BLaER1 (cell line): ENCODE results near the gene KIF26B.
"Not testable (repeated sequence)": the region's sequence is repeated elsewhere in the genome, so short reads cannot be mapped to it uniquely, and the experiment has no call there.

Source experiments
- H3K27ac ChIP-seq: shearing (Covaris generic); formaldehyde crosslinking; 2 replicates; pipeline ENCODE4 v1.8.1; 2022
- H3K27me3 ChIP-seq: shearing (Covaris generic); formaldehyde crosslinking; 2 replicates; pipeline ENCODE4 v1.8.1; 2022
- H3K36me3 ChIP-seq: shearing (Covaris generic); formaldehyde crosslinking; 2 replicates; pipeline ENCODE4 v1.8.1; 2022
- H3K4me1 ChIP-seq: shearing (Covaris generic); formaldehyde crosslinking; 2 replicates; pipeline ENCODE4 v1.8.1; 2022
- H3K4me2 ChIP-seq: shearing (Covaris generic); formaldehyde crosslinking; 2 replicates; pipeline ENCODE4 v1.8.1; 2022
- H3K4me3 ChIP-seq: shearing (Covaris generic); formaldehyde crosslinking; 2 replicates; pipeline ENCODE4 v1.8.1; 2022
- H3K9ac ChIP-seq: shearing (Covaris generic); formaldehyde crosslinking; 2 replicates; pipeline ENCODE4 v1.8.1; 2022
- H3K9me3 ChIP-seq: shearing (Covaris generic); formaldehyde crosslinking; 2 replicates; pipeline ENCODE4 v1.8.1; 2022
- H4K20me1 ChIP-seq: shearing (Covaris generic); formaldehyde crosslinking; 2 replicates; pipeline ENCODE4 v1.8.1; 2022
- Cebpa-rat ChIP-seq: shearing (Covaris generic); IDR thresholded peaks from 2 replicates; pipeline ENCODE4 v1.8.1; 2022

Gene KIF26B

GRCh38 chr1:245337829-245338484, 183.2 kb downstream of the KIF26B start:
- Histone ChIP-seq H3K9me3 (no peaks in the 10 kb centered on the region), H3K9ac (no peak overlapping the region), H3K27me3 (no peaks in the 10 kb centered on the region), H3K36me3 (no peaks in the 10 kb centered on the region), H3K4me3 (no peak overlapping the region), H4K20me1 (no peaks in the 10 kb centered on the region), H3K4me2 (no peak overlapping the region), H3K4me1 (peaks cover 8% of the 10 kb centered on the region), H3K27ac (no peak overlapping the region)
- no peak for TF ChIP-seq Cebpa-rat

DNA sequence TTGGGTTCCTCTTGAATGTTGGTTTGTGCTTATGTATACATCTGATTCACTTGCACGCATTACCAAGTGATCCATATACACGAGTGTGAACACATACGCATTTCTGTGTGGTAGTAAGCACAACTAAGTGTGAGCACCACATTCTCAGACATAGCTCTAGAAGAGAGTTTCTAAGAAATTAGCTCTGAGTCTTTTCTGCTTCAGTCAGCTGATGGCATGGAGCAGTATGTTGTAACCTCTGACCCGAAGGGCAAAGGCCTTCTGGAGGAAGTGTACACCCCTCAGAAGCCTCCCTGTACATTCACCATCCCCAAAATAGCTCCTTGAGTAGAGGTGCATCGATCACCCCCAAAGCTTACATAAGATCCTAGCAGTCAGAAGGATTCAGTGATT, 183.7 kb downstream of the KIF26B start:
- peaks cover 8% of the 10 kb centered on the region for H3K4me1 ChIP-seq
- no peak overlapping the region for H3K4me3 ChIP-seq
- H3K27me3 ChIP-seq: no peaks in the 10 kb centered on the region
- no peak overlapping the region for H3K27ac ChIP-seq
- no peaks in the 10 kb centered on the region for H3K36me3 ChIP-seq
- H3K9ac ChIP-seq: no peak overlapping the region
- H3K9me3 ChIP-seq: no peaks in the 10 kb centered on the region
- H3K4me2 ChIP-seq: no peak overlapping the region
- H4K20me1 ChIP-seq: no peaks in the 10 kb centered on the region
- no peak for TF ChIP-seq Cebpa-rat

- Histone ChIP-seq H3K4me1 (peaks cover 8% of the 10 kb centered on the region), H3K9me3 (no peaks in the 10 kb centered on the region), H3K27ac (no peak overlapping the region), H3K9ac (no peak overlapping the region), H3K4me3 (no peak overlapping the region), H3K27me3 (no peaks in the 10 kb centered on the region), H3K4me2 (no peak overlapping the region), H4K20me1 (no peaks in the 10 kb centered on the region), H3K36me3 (no peaks in the 10 kb centered on the region)
- no peak for TF ChIP-seq Cebpa-rat
These were observed 187.0 kb downstream of the KIF26B start for GRCh38 chr1:245341743-245342142.

DNA sequence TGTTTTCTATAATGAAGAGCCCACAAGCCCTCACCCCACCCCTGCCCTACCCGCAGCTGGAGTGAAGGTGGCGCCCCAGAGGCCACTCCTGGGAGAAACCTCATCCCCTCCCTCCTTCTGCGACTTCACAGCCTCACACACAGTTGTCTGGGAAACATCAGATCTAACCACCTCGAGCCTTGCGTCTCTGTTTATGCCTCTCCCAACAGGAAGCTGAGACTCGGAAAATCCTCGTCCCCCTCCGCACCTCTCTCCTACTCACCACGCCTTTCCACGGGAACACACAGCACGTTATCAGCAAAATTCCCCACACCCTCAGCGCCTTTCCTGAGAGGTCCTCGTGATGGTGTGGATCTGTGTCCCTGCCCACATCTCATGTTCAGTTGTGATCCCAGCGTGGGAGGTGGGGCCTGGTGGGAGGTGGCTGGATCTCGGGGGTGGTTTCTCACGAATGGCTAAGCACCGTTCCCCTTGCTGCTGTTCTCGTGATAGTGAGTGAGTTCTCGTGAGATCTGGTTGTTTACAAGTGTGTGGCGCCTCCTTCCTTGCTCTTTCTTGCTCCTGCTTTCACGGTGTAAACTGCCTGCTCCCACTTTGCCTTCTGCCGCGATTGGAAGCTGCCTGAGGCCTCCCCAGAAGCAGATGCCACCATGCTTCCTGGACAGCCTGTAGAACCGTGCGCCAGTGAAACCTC, 190.6 kb downstream of the KIF26B start:
- Histone ChIP-seq H4K20me1 (no peaks in the 10 kb centered on the region), H3K27me3 (no peaks in the 10 kb centered on the region), H3K9me3 (no peaks in the 10 kb centered on the region), H3K36me3 (no peaks in the 10 kb centered on the region), H3K4me1 (no peaks in the 10 kb centered on the region), H3K9ac (no peak overlapping the region), H3K4me2 (no peak overlapping the region), H3K27ac (no peak overlapping the region), H3K4me3 (no peak overlapping the region)
- no peak for TF ChIP-seq Cebpa-rat

GRCh38 chr1:245348626-245349025, 193.8 kb downstream of the KIF26B start:
- Histone ChIP-seq H3K9me3 (no peaks in the 10 kb centered on the region), H3K9ac (no peak overlapping the region), H4K20me1 (no peaks in the 10 kb centered on the region), H3K4me2 (no peak overlapping the region), H3K27ac (no peak overlapping the region), H3K27me3 (no peaks in the 10 kb centered on the region), H3K36me3 (no peaks in the 10 kb centered on the region), H3K4me3 (no peak overlapping the region), H3K4me1 (no peaks in the 10 kb centered on the region)
- TF ChIP-seq Cebpa-rat: no peak

DNA sequence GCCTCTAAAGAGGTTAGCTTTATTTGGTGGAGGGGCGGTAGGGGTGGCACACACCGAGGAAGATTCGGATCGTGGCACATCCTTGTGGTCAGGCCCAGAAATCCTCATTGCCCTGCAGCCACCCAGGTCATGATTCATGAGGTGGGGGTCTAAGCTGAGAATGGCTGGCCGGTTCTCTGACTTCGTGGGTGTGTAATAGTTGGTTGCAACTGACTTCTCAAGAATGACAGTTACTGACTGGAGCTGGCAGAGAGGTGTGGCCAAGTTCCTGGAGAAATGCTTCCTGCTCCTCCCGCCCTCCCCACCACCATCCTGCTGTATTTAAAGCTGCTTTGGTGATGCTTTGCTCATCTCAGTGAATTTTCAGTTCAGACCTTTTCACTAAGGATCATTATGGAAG, 198.6 kb downstream of the KIF26B start:
- Histone ChIP-seq H3K4me1 (0 out of 2 replicates have a peak, but pooled peaks cover 8% of the 10 kb centered on the region), H3K36me3 (no peaks in the 10 kb centered on the region), H3K27me3 (no peaks in the 10 kb centered on the region), H3K9me3 (no peaks in the 10 kb centered on the region), H3K27ac (no peak overlapping the region), H4K20me1 (no peaks in the 10 kb centered on the region), H3K9ac (no peak overlapping the region), H3K4me3 (no peak overlapping the region), H3K4me2 (no peak overlapping the region)
- no peak for TF ChIP-seq Cebpa-rat

- Histone ChIP-seq H3K4me1 (0 out of 2 replicates have a peak, but pooled peaks cover 8% of the 10 kb centered on the region), H3K27me3 (no peaks in the 10 kb centered on the region), H3K9ac (no peak overlapping the region), H3K36me3 (no peaks in the 10 kb centered on the region), H3K4me3 (no peak overlapping the region), H3K9me3 (no peaks in the 10 kb centered on the region), H3K4me2 (no peak overlapping the region), H3K27ac (no peak overlapping the region), H4K20me1 (no peaks in the 10 kb centered on the region)
- TF ChIP-seq Cebpa-rat: no peak
These were observed 199.4 kb downstream of the KIF26B start for GRCh38 chr1:245353915-245354775.

DNA sequence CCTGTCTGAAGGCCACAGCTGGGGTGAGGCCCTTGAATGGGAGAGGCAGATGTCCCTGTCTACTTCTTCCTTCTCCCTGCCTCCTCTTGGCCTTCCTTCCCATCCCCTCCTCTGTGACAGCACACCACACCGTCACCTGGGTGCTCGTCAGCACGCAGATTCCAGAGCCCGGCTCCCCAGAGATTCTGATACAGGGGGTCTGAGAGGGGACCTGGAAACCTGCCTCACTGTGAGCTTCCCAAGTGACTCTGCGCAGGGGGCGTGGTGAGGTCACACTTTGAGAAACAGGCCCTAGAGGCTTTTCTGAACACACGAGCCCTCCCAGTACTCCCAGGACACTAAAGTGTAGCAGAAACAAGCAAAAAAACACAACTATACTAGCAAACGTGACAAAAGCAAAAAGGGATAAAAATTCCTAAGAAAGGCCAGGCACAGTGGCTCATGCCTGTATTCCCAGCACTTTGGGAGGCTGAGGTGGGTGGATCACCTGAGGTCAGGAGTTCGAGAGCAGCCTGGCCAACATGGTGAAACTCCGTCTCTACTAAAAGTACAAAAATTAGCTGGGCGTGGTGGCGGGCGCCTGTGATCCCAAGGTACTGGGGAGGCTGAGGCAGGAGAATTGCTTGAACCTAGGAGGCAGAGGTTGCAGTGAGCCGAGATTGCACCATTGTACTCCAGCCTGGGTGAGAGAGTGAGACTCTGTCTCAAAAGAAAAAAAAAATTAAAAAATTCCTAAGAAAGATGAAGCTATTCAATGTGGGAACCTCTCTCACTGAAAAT, 201.3 kb downstream of the KIF26B start:
- H3K4me2 ChIP-seq: not testable (repeated sequence)

GRCh38 chr1:245356891-245357585, 202.3 kb downstream of the KIF26B start:
- no peaks in the 10 kb centered on the region for H3K27me3 ChIP-seq
- H3K9me3 ChIP-seq: no peaks in the 10 kb centered on the region
- no peak overlapping the region for H3K4me3 ChIP-seq
- no peaks in the 10 kb centered on the region for H4K20me1 ChIP-seq
- no peak overlapping the region for H3K27ac ChIP-seq
- H3K4me2 ChIP-seq: no peak overlapping the region
- no peaks in the 10 kb centered on the region for H3K36me3 ChIP-seq
- H3K4me1 ChIP-seq: peaks cover 18% of the 10 kb centered on the region; the same call in 1 of the 2 replicates
- no peak overlapping the region for H3K9ac ChIP-seq
- TF ChIP-seq Cebpa-rat: no peak

More for the DNA sequence above, 201.3 kb downstream of the KIF26B start:
- H3K4me3 ChIP-seq, H3K27ac ChIP-seq, H3K36me3 ChIP-seq, H3K9ac ChIP-seq, H4K20me1 ChIP-seq, H3K27me3 ChIP-seq, H3K9me3 ChIP-seq, H3K4me1 ChIP-seq: not testable (repeated sequence)

DNA sequence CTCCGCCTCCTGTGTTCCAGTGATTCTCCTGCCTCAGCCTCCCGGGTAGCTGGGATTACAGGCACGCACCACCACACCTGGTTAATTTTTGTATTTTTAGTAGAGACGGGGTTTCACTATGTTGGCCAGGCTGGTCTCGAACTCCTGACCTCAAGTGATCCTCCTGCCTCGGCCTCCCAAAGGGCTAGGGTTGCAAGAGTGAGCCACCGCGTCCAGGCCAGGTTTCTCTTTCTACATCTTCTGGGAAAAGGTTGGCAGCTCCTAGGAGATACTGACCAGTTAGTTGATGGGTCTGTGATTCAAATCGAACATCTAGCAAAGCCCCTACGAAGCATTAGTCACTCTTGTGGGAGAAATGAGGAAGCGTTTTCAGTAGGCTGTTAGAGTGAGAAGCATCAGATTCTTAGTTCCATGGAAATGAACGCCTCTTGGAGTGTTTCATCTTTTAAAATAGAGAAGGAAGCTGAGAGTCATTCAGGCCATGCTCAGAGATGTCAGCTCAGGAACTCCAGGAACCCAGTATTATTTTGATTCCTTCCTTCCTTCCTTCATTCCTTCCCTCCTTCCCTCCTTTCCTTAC, 204.4 kb downstream of the KIF26B start:
- not testable (repeated sequence) for H3K27me3 ChIP-seq, H3K27ac ChIP-seq, H3K4me3 ChIP-seq, H4K20me1 ChIP-seq, H3K36me3 ChIP-seq, H3K4me2 ChIP-seq, H3K9me3 ChIP-seq, H3K9ac ChIP-seq
- H3K4me1 ChIP-seq: peaks cover 31% of the 10 kb centered on the region
